IMR-90 (cell line): ENCODE measurements around the gene LAMTOR1. TPM values are rescaled to one million over a fixed set of nuclear protein-coding genes. Genes with fewer than 3 reads are reported as not detected.

Experiments
- ATAC-seq: fragments of 200-7000 bp; cut with Tn5 transposase; 2 replicates; pipeline ENCODE4 v1.9.1; 2020; ENCODE audit warnings: low read depth, mild to moderate bottlenecking, moderate library complexity
- BruUV-seq: library from RNA; stranded (reverse); fragments of 400-500 nt; replicated peaks from 2 replicates; lab custom pipeline; 2021; lab: Mats Ljungman, UMichigan
- CTCF ChIA-PET: fragments of 300-600 bp; formaldehyde crosslinking; extraction: SDS; loops from one replicate; lab custom pipeline; 2021; ENCODE audit warnings: antibody characterized with exemption; lab: Yijun Ruan, JAX
- POLR2A ChIA-PET: fragments of 300-600 bp; sonication (Branson Sonifier 250); formaldehyde crosslinking; loops from one replicate; lab custom pipeline; 2022; ENCODE audit warnings: antibody characterized with exemption; ENCODE audit not compliant: unreplicated experiment; lab: Charles Lee
- DNase-seq: peaks from one replicate; pipeline ENCODE4 v3.0.0; 2013
- H2AFZ ChIP-seq: replicated peaks from 2 replicates; pipeline ENCODE3; 2013; ENCODE audit warnings: low read length, mild to moderate bottlenecking; ENCODE audit not compliant: poor library complexity
- H2AK5ac ChIP-seq: 2 replicates; pipeline ENCODE4 v1.6.1; 2013; ENCODE audit warnings: low read depth, low read length, inconsistent platforms
- H2AK9ac ChIP-seq: replicated peaks from 2 replicates; pipeline ENCODE3; 2013; ENCODE audit warnings: mild to moderate bottlenecking, low read depth, low read length, moderate library complexity; ENCODE audit not compliant: poor library complexity
- H2BK120ac ChIP-seq: 2 replicates; pipeline ENCODE4 v1.6.1; 2013; ENCODE audit warnings: low read depth, low read length, inconsistent platforms
- H2BK15ac ChIP-seq: 3 replicates; pipeline ENCODE4 v1.6.1; 2013; ENCODE audit warnings: low read depth, low read length, inconsistent platforms
- H2BK20ac ChIP-seq: 2 replicates; pipeline ENCODE4 v1.6.1; 2013; ENCODE audit warnings: low read depth, mild to moderate bottlenecking, inconsistent platforms, low read length, moderate library complexity
- H2BK5ac ChIP-seq: 2 replicates; pipeline ENCODE4 v1.6.1; 2013; ENCODE audit warnings: mild to moderate bottlenecking, low read depth, low read length, inconsistent platforms; ENCODE audit not compliant: poor library complexity, severe bottlenecking
- H3K14ac ChIP-seq: replicated peaks from 2 replicates; pipeline ENCODE4 v1.6.1; 2013; ENCODE audit warnings: low read depth, low read length, inconsistent platforms
- H3K18ac ChIP-seq: 2 replicates; pipeline ENCODE4 v1.6.1; 2013; ENCODE audit warnings: low read depth, low read length, control low read depth
- H3K23ac ChIP-seq: 2 replicates; pipeline ENCODE4 v1.6.1; 2013; ENCODE audit warnings: low read depth, low read length, inconsistent platforms
- H3K27ac ChIP-seq: 2 replicates; pipeline ENCODE4 v1.5.1; 2013; ENCODE audit warnings: mild to moderate bottlenecking, control low read depth, low read length; ENCODE audit not compliant: insufficient read depth
- H3K27me3 ChIP-seq: 2 replicates; pipeline ENCODE4 v1.6.1; 2013; ENCODE audit warnings: low read length; ENCODE audit not compliant: control insufficient read depth, insufficient read depth
- H3K36me3 ChIP-seq: 2 replicates; pipeline ENCODE4 v1.6.1; 2013; ENCODE audit warnings: low read length, mixed read lengths; ENCODE audit not compliant: control insufficient read depth, insufficient read depth
- H3K4ac ChIP-seq: 2 replicates; pipeline ENCODE4 v1.6.1; 2013; ENCODE audit warnings: low read depth, low read length, inconsistent platforms
- H3K4me1 ChIP-seq: 2 replicates; pipeline ENCODE4 v1.6.1; 2013; ENCODE audit warnings: low read length, mixed read lengths; ENCODE audit not compliant: control insufficient read depth, insufficient read depth
- H3K4me2 ChIP-seq: 2 replicates; pipeline ENCODE4 v1.6.1; 2013; ENCODE audit warnings: low read depth, mild to moderate bottlenecking, control low read depth, low read length, moderate library complexity
- H3K4me3 ChIP-seq: 2 replicates; pipeline ENCODE4 v1.5.1; 2013; ENCODE audit warnings: low read depth, mild to moderate bottlenecking, control low read depth, low read length, moderate library complexity; ENCODE audit not compliant: insufficient read depth
- H3K56ac ChIP-seq: 2 replicates; pipeline ENCODE4 v1.6.1; 2013; ENCODE audit warnings: low read length, inconsistent platforms; ENCODE audit not compliant: insufficient read depth; ENCODE audit errors: extremely low read depth
- H3K79me1 ChIP-seq, 2 experiments: 2 replicates each; pipeline ENCODE4 v1.6.1; 2013; ENCODE audit warnings: low read length in 2 of 2, inconsistent platforms in 1 of 2, low read depth in 1 of 2
- H3K9ac ChIP-seq: 2 replicates; pipeline ENCODE4 v1.6.1; 2013; ENCODE audit warnings: low read depth, low read length, control low read depth
- H3K9me1 ChIP-seq: 2 replicates; pipeline ENCODE4 v1.6.1; 2013; ENCODE audit warnings: low read length, inconsistent platforms; ENCODE audit not compliant: insufficient read depth
- H3K9me3 ChIP-seq: 2 replicates; pipeline ENCODE4 v1.6.1; 2013; ENCODE audit warnings: low read length; ENCODE audit not compliant: control insufficient read depth, insufficient read depth
- H4K20me1 ChIP-seq: 2 replicates; pipeline ENCODE4 v1.6.1; 2013; ENCODE audit warnings: low read length, inconsistent platforms; ENCODE audit not compliant: insufficient read depth
- H4K5ac ChIP-seq: 2 replicates; pipeline ENCODE4 v1.6.1; 2013; ENCODE audit warnings: mild to moderate bottlenecking, low read depth, low read length, control low read depth
- H4K8ac ChIP-seq, 2 experiments: 2 replicates each; pipeline ENCODE4 v1.6.1; 2013; ENCODE audit warnings: low read depth in 2 of 2, low read length in 2 of 2, control low read depth in 1 of 2, inconsistent platforms in 1 of 2
- H4K91ac ChIP-seq: 2 replicates; pipeline ENCODE4 v1.6.1; 2013; ENCODE audit warnings: low read depth, low read length, inconsistent platforms; ENCODE audit not compliant: insufficient read depth
- FOS ChIP-seq: fragments of 150-350 bp; IDR thresholded peaks from 2 replicates; pipeline ENCODE4 v1.6.1; 2016; ENCODE audit warnings: low read depth, low read length
- POLR2A ChIP-seq: IDR thresholded peaks from 2 replicates; pipeline ENCODE4 v1.6.1; 2012; ENCODE audit warnings: mild to moderate bottlenecking, low read depth, low read length
- RFX5 ChIP-seq: IDR thresholded peaks from 2 replicates; pipeline ENCODE4 v1.8.0; 2012; ENCODE audit warnings: low read depth, mild to moderate bottlenecking, low read length, moderate library complexity
- WGBS, 2 experiments: methylation state at CpG; one replicate each; pipeline versions ENCODE4 v1.1.5 to v1.1.7; 2013; ENCODE audit warnings: missing lambda C conversion rate in 2 of 2; ENCODE audit not compliant: insufficient read length in 1 of 2; ENCODE audit errors: extremely low coverage in 2 of 2; 5-methylcytosine and 5-hydroxymethylcytosine counted together
- dilution Hi-C: fragments of 300-500 bp; cut with HindIII; formaldehyde crosslinking; loops from one replicate; pipeline ENCODE4 v1.14.3; 2018; ENCODE audit warnings: low sequenced_read_pairs; ENCODE audit not compliant: unreplicated experiment
- in situ Hi-C: fragments of 300-500 bp; cut with MboI; formaldehyde crosslinking; loops from 3 replicates; pipeline ENCODE4 v1.14.3; 2019; ENCODE audit warnings: low sequenced_read_pairs, inconsistent platforms, mixed read lengths
- intact Hi-C: fragments of 100-400 bp; cut with micrococcal nuclease; formaldehyde crosslinking; loops from 2 replicates; pipeline ENCODE4 v1.10.0; 2022
- polyA plus RNA-seq, 3 experiments: library from polyadenylated mRNA; depleted of rRNA; stranded (reverse); fragments of >200 nt; gene quantifications; 2 replicates each; pipeline ENCODE4 v1.2.3, GENCODE V29; 2012; ENCODE audit warnings: low replicate concordance in 1 of 3
- total RNA-seq: library from RNA; depleted of rRNA; stranded (reverse); fragments of >200 nt; gene quantifications from 2 replicates; pipeline ENCODE4 v1.2.3, GENCODE V29; 2012

The LAMTOR1 gene
- total and polyA plus RNA-seq, 2 of the 4 experiments (the other 2 are of a cell fraction): 126 to 137 TPM

DNA sequence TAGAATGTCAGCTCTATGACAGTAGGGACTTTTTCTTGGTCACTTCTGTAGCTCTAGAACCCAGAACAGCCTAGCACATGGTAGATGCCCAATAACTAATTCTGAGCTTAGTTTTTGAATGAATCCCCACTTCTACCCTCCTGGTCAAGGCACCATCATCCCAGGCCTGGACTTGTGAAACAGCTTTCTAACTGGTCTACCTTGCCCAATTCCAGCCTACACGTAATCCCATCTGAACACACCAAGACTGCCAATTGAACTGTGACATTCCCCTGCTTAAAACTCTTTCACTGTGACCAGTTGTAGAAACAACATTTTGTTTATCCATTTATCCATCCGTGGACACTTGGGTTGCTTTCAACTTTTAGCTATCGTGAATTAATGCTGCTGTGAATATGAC, 26.3 kb upstream of the LAMTOR1 start:
- in situ Hi-C loops: no loop called here
- no peaks in the 10 kb centered on the region for H3K36me3 ChIP-seq
- H3K9ac ChIP-seq: no peak overlapping the region
- H2BK5ac ChIP-seq: no peak overlapping the region
- ATAC-seq: no peak
- no peak overlapping the region for H2BK120ac ChIP-seq
- no peak overlapping the region for H2BK15ac ChIP-seq
- no peak overlapping the region for H4K8ac ChIP-seq
- no peak overlapping the region for H2AK5ac ChIP-seq
- H3K4me3 ChIP-seq: no peak overlapping the region
- no peak overlapping the region for H3K4me2 ChIP-seq
- BruUV-seq: no TSS peak
- WGBS, 2 experiments: 61% methylated on average over 2 of the region's 3 CpGs; no CpG with 5 or more reads in 1 of the 2 experiments
- CTCF ChIA-PET: no interaction called here
- intact Hi-C loops: no loop called here
- no peak overlapping the region for H3K18ac ChIP-seq
- H3K27me3 ChIP-seq: peaks cover 7% of the 10 kb centered on the region
- no peak overlapping the region for H2BK20ac ChIP-seq
- no peak overlapping the region for H3K14ac ChIP-seq
- no peak overlapping the region for H3K4ac ChIP-seq
- no peak overlapping the region for H3K23ac ChIP-seq
- H3K4me1 ChIP-seq: no peaks in the 10 kb centered on the region
- no peak overlapping the region for H3K27ac ChIP-seq
- H4K91ac ChIP-seq: no peak overlapping the region
- TF ChIP-seq FOS: no peak
- no peak for TF ChIP-seq RFX5
- no peak for TF ChIP-seq POLR2A
- H4K20me1 ChIP-seq: no peaks in the 10 kb centered on the region
- DNase-seq: no peak
- dilution Hi-C loops: no loop called here
- H4K5ac ChIP-seq: no peak overlapping the region
- POLR2A ChIA-PET: no interaction called here
- H2AFZ ChIP-seq: no peak overlapping the region
- no peak overlapping the region for H2AK9ac ChIP-seq
- peaks cover 7% of the 10 kb centered on the region for H3K9me3 ChIP-seq
- no peaks in the 10 kb centered on the region for H3K79me1 ChIP-seq
- no peak overlapping the region for H3K56ac ChIP-seq
- no peaks in the 10 kb centered on the region for H3K9me1 ChIP-seq
